ENCODE results near the gene ACAD10.
A peak's percentile ranks its signal among the peaks of the same experiment; 100 is the strongest.

The ACAD10 gene

DNA sequence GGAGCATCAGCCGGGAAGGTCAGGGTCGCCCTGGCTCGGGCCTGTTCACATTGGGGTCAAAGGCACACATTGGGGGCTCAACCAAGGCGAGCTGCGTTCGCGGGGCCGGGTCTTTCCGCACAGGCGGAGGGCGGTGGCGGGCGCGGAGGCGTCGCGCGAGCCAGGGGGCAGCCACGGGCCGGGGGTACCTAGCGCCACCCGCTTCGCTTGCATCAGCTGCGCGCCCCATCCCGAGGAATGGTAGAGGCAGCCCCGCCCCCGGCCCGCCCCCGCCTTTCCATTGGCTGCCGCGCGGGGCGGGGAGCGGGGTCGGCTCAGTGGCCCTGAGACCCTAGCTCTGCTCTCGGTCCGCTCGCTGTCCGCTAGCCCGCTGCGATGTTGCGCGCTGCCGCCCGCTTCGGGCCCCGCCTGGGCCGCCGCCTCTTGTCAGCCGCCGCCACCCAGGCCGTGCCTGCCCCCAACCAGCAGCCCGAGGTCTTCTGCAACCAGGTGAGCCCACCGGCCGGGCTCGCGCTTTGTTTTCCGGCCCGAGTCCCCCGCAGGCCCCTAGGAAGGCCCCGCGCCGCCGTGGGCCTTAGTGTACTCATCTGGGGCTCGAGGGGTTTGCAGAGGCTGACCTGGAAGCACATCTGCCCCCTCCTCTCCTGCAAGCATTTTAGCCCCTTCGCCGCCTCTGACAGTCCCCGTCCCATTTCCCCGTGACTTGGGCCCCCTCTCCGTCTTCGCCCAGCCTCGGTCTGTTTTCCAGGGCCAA, 80.9 kb downstream of the ACAD10 start, which contains the start of gene ALDH2:
Gene ALDH2 (plus strand): TSS at position 326 of the 754 bp plus-strand sequence. CDS start 50 bp downstream, at position 376.
- H3K9ac ChIP-seq (ENCODE audit: low read depth, low read length): peak within 1 kb of the TSS; percentile 60
- no peaks in the 10 kb centered on the region for H3K36me3 ChIP-seq (ENCODE audit: insufficient read depth, low read length)
- peaks cover 4% of the 10 kb centered on the region; the same call in 1 of the 2 replicates for H3K4me1 ChIP-seq (ENCODE audit: insufficient read depth, low read length)
- H3K9me3 ChIP-seq (ENCODE audit: control insufficient read depth, insufficient read depth, low read length): no peaks in the 10 kb centered on the region; the same call in 1 of the 2 replicates

GRCh38 chr12:111767362-111768158, 81.7 kb downstream of the ACAD10 start:
- Histone ChIP-seq H3K36me3 (ENCODE audit: insufficient read depth, low read length) (no peaks in the 10 kb centered on the region), H3K4me1 (ENCODE audit: insufficient read depth, low read length) (peaks cover 4% of the 10 kb centered on the region; the same call in 1 of the 2 replicates), H3K9me3 (ENCODE audit: control insufficient read depth, insufficient read depth, low read length) (no peaks in the 10 kb centered on the region; the same call in 1 of the 2 replicates), H3K9ac (ENCODE audit: low read depth, low read length) (peak overlapping the region; percentile 60)

DNA sequence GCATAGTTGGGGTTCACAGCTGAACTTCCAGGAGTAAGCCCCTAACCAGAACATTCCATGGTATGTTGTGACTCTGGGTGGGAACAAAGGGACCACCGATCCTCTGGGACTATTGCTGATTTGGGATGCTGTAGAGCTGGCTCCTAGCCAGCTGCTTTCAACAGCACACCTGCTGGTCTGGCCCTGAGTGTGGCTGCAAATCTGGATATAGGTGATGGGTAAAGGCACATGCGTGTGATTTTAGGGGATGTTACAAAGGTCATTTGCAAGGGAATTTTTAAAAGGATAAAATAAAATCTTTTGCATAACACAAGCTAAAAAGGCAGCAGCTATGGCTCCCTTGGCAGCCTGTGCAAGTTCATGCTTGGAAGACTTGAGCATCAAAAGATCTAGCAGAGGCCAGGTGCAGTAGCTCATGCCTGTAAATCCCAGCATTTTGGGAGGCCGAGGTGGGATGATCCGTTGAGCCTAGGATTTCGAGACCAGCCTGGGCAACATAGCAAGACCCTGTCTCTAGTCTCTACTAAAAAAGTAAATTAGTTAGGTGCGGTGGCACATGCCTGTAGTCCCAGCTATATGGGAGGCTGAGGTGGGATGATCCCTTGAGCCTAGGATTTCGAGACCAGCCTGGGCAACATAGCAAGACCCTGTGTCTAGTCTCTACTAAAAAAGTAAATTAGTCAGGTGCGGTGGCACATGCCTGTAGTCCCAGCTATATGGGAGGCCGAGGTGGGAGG, 82.5 kb downstream of the ACAD10 start:
- Histone ChIP-seq H3K9ac (ENCODE audit: low read depth, low read length) (peak overlapping the region; percentile 60; the same call in 1 of the 2 replicates), H3K4me1 (ENCODE audit: insufficient read depth, low read length) (peaks cover 4% of the 10 kb centered on the region; the same call in 1 of the 2 replicates), H3K36me3 (ENCODE audit: insufficient read depth, low read length) (no peaks in the 10 kb centered on the region), H3K9me3 (ENCODE audit: control insufficient read depth, insufficient read depth, low read length) (no peaks in the 10 kb centered on the region; the same call in 1 of the 2 replicates)

- Histone ChIP-seq H3K36me3 (ENCODE audit: insufficient read depth, low read length) (no peaks in the 10 kb centered on the region), H3K4me1 (ENCODE audit: insufficient read depth, low read length) (peaks cover 9% of the 10 kb centered on the region; the same call in 1 of the 2 replicates), H3K9me3 (ENCODE audit: control insufficient read depth, insufficient read depth, low read length) (no peaks in the 10 kb centered on the region; the same call in 1 of the 2 replicates), H3K9ac (ENCODE audit: low read depth, low read length) (no peak overlapping the region)
Measured at GRCh38 chr12:111769599-111769998, 83.7 kb downstream of the ACAD10 start.

DNA sequence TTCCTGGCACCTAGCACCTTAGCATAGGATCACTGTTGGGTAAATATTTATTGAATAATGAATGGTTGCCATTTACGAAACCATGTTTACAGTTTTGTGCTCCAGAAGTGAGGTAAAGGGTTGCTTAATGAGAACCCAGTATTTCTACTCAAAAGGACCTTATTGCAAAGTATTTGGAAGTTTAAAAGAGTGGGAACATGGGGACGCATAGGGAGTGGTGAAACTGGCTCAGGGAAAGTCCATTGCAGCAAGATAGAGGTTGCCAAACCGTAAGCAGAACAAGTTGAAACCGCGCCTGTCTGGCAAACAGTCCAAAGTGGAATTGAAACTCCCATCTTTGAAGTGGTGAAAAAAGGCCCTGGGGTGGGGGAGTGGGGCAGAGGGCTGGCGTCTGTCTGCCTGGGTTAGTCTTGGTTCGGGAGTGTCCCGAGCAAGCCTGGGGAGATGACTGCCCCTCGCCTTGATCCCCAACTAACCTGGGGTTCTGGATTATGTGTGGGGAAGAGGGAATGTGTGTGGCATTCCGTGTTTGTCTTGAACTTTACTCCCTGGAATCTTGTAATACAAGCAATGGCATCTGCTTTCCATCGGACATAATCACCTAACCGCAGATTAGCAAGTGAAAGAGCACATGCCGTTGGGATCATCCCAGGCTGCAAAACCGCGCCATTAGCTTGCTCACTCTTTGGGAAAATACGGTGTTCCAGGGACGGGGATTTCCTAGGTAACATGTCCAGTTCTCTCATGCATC, 88.1 kb downstream of the ACAD10 start:
- Histone ChIP-seq H3K4me1 (ENCODE audit: insufficient read depth, low read length) (0 out of 2 replicates have a peak, but pooled peaks cover 4% of the 10 kb centered on the region), H3K9ac (ENCODE audit: low read depth, low read length) (no peak overlapping the region), H3K9me3 (ENCODE audit: control insufficient read depth, insufficient read depth, low read length) (no peaks in the 10 kb centered on the region; the same call in none of the 2 replicates), H3K36me3 (ENCODE audit: insufficient read depth, low read length) (no peaks in the 10 kb centered on the region; the same call in 1 of the 2 replicates)

DNA sequence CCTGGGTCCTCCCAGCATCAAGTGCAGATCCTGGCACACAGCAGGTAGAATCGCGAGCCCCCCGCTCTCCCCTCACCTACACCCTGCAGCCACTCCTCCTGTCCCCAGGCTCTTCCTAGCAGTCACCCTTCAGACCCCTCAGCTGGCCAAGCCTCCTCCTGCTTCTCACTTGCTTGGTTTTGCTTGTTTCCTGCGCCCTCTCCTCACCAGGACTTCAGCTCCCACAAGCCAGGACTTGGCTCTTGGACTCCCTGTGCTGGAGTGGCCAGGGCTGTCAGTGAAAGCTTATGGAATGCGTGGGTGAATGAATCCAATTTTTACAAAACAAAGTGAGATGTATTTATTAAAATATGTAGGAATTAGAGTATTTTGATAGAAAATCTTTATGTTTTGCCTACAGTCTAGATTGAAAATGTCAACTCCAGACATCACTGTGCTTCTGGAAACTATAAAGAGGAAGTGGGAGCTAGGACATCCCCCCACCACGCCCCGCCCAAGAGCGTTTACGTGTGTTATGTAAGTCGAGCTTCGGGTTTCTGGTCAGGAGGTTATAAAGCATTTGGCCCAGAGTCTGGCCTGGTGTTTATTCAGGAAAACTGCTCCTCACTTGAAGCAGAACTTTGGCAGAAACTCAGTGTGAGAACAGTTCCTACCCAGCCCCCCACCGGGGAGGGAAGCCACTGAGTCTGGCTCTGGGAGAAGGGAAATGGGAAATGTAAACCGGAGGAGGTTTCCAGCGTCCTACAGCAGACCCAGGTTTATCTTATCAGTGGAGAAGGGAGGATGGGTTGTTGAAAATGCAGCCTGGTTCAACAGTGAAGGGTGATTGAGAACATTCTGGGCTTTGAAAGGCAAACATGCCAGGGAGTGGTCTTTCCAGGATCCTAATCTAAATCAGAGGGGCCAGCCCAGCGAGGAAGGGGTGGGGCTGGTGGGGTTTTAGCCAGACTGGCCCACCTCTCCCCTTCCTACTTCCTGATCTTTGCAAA, 89.6 kb downstream of the ACAD10 start:
- H3K9ac ChIP-seq (ENCODE audit: low read depth, low read length): no peak overlapping the region
- H3K9me3 ChIP-seq (ENCODE audit: control insufficient read depth, insufficient read depth, low read length): no peaks in the 10 kb centered on the region; the same call in none of the 2 replicates
- 0 out of 2 replicates have a peak, but pooled peaks cover 4% of the 10 kb centered on the region for H3K4me1 ChIP-seq (ENCODE audit: insufficient read depth, low read length)
- H3K36me3 ChIP-seq (ENCODE audit: insufficient read depth, low read length): no peaks in the 10 kb centered on the region; the same call in 1 of the 2 replicates

GRCh38 chr12:111776836-111777344, 91.0 kb downstream of the ACAD10 start:
- H3K9ac ChIP-seq (ENCODE audit: low read depth, low read length): no peak overlapping the region
- no peaks in the 10 kb centered on the region; the same call in none of the 2 replicates for H3K9me3 ChIP-seq (ENCODE audit: control insufficient read depth, insufficient read depth, low read length)
- peaks cover 4% of the 10 kb centered on the region; the same call in 1 of the 2 replicates for H3K36me3 ChIP-seq (ENCODE audit: insufficient read depth, low read length)
- H3K4me1 ChIP-seq (ENCODE audit: insufficient read depth, low read length): 0 out of 2 replicates have a peak, but pooled peaks cover 4% of the 10 kb centered on the region

DNA sequence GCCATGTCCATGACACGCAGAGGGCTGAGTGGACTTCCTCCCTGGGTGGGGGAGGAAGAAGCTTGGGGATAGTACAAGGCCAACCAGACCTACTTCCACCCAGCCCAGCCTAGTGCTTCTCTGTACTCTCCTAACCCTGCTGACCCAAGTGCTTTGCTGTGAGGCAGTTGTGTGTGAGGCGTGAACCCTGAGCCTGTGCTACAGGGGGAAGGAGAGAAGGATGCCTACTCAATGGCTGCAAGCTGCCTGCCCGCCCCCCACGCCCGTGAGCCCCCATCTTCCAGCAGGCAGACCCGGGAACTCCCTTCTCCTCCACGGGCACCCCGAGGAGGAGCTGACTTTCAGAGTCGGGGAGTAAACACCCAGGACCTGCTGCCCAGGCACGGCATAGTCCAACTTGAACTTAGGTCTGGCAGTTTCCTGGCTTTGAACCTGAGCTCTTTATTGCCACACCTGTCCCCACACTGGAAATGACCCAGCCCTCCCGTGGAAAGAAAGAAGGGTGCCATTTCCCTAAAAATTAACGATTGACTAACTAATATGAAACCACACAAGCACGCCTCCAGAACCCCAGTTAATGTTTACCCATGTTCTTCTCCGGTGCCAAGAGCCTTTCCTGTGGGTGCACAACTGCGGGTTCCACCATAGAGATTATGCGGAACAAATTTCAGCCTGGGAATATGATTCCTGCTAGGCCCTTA, 91.6 kb downstream of the ACAD10 start:
- 0 out of 2 replicates have a peak, but pooled peaks cover 4% of the 10 kb centered on the region for H3K4me1 ChIP-seq (ENCODE audit: insufficient read depth, low read length)
- no peaks in the 10 kb centered on the region; the same call in none of the 2 replicates for H3K9me3 ChIP-seq (ENCODE audit: control insufficient read depth, insufficient read depth, low read length)
- H3K9ac ChIP-seq (ENCODE audit: low read depth, low read length): no peak overlapping the region
- peaks cover 4% of the 10 kb centered on the region; the same call in 1 of the 2 replicates for H3K36me3 ChIP-seq (ENCODE audit: insufficient read depth, low read length)

DNA sequence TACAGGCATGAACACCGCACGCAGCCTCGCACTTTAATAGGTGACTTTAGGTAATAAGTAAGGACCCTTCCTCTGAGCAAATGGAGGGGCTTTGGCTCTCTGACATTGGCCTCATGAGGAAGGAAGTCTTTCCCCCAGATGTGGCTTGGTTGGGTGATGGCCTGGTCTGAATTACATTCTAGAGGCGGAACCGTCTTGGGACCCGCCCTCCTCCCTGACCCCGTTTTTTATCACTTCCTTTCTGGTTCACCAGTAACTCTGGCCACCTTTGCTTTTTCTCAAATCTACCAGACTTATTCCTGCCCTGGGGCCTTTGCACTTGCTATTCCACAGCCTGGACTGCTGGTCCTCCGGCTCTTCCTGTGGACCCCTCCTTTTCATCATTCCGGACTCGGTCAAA, 94.3 kb downstream of the ACAD10 start:
- no peaks in the 10 kb centered on the region; the same call in none of the 2 replicates for H3K9me3 ChIP-seq (ENCODE audit: control insufficient read depth, insufficient read depth, low read length)
- no peaks in the 10 kb centered on the region for H3K4me1 ChIP-seq (ENCODE audit: insufficient read depth, low read length)
- H3K9ac ChIP-seq (ENCODE audit: low read depth, low read length): no peak overlapping the region
- H3K36me3 ChIP-seq (ENCODE audit: insufficient read depth, low read length): peaks cover 4% of the 10 kb centered on the region

DNA sequence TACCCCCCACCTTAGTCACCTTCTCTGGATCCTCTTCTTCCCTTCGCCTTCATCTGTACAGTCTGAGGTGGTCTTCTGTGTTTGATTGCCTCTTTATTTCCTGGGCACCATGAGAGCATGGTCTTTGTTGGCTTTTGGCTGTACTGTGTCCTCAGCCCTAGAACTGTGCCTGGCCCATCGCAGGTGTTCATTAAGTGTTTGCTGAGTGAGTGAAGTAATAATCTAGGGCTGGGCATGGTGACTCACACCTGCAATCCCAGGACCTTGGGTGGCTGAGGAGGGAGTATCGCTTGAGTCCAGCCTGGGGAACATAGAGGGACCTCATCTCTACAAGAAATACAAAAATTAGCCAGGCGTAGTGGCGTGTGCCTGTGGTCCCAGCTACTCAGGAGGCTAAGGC, 94.8 kb downstream of the ACAD10 start:
- Histone ChIP-seq H3K9me3 (ENCODE audit: control insufficient read depth, insufficient read depth, low read length) (no peaks in the 10 kb centered on the region; the same call in 1 of the 2 replicates), H3K4me1 (ENCODE audit: insufficient read depth, low read length) (no peaks in the 10 kb centered on the region), H3K36me3 (ENCODE audit: insufficient read depth, low read length) (peaks cover 4% of the 10 kb centered on the region), H3K9ac (ENCODE audit: low read depth, low read length) (no peak overlapping the region)

GRCh38 chr12:111781085-111781658, 95.3 kb downstream of the ACAD10 start:
- no peaks in the 10 kb centered on the region for H3K4me1 ChIP-seq (ENCODE audit: insufficient read depth, low read length)
- peaks cover 4% of the 10 kb centered on the region for H3K36me3 ChIP-seq (ENCODE audit: insufficient read depth, low read length)
- H3K9ac ChIP-seq (ENCODE audit: low read depth, low read length): no peak overlapping the region
- H3K9me3 ChIP-seq (ENCODE audit: control insufficient read depth, insufficient read depth, low read length): no peaks in the 10 kb centered on the region; the same call in 1 of the 2 replicates

Measured in ES-I3 (cell line).